Measurements from ENCODE around the gene MPV17. TPM values are rescaled to one million over a fixed set of nuclear protein-coding genes. Genes with fewer than 3 reads are reported as not detected.

Gene MPV17
- 100 to 1,000 TPM in 8 of 9 donors, 10 to 100 TPM in 1; 96.8 to 207 (median 146) TPM for total RNA-seq
- polyA plus RNA-seq, result 100 to 1,000 TPM; 356 to 568 (median 360) TPM
- long read RNA-seq, donor 1, transcript MPV17-201 (7 exons, 998 nt), result minor isoform, 14 of 85 reads
- long read RNA-seq, donor 1, transcript MPV17-203 (8 exons, 1,005 nt), result major isoform, 31 of 85 reads
- long read RNA-seq, donor 1, partial matches to known transcripts, result 32 of 85 reads
- long read RNA-seq, donor 1, other reads (novel, unspliced or antisense), result 0 of 85 reads
- long read RNA-seq, donor 2, transcript MPV17-203 (8 exons, 1,005 nt), result major isoform, 22 of 37 reads
- long read RNA-seq, donor 2, partial matches to known transcripts, result 6 of 37 reads
- long read RNA-seq, donor 2, other reads (novel, unspliced or antisense), result 0 of 37 reads
- long read RNA-seq, donor 3, transcript MPV17-203 (8 exons, 1,005 nt), result major isoform, 27 of 56 reads
- long read RNA-seq, donor 3, transcript MPV17-201 (7 exons, 998 nt), result minor isoform, 12 of 56 reads
- long read RNA-seq, donor 3, partial matches to known transcripts, result 13 of 56 reads
- long read RNA-seq, donor 3, other reads (novel, unspliced or antisense), result 0 of 56 reads
- long read RNA-seq, donor 4, transcript MPV17-201 (7 exons, 998 nt), result minor isoform, 9 of 134 reads
- long read RNA-seq, donor 4, transcript MPV17-203 (8 exons, 1,005 nt), result major isoform, 97 of 134 reads
- long read RNA-seq, donor 4, transcript MPV17-211 (8 exons, 905 nt), result minor isoform, 5 of 134 reads
- long read RNA-seq, donor 4, partial matches to known transcripts, result 4 of 134 reads
- long read RNA-seq, donor 4, other reads (novel, unspliced or antisense), result 18 of 134 reads
- long read RNA-seq, donor 5, transcript MPV17-211 (8 exons, 905 nt), result minor isoform, 6 of 141 reads
- long read RNA-seq, donor 5, transcript MPV17-203 (8 exons, 1,005 nt), result major isoform, 98 of 141 reads
- long read RNA-seq, donor 5, transcript MPV17-201 (7 exons, 998 nt), result minor isoform, 8 of 141 reads
- long read RNA-seq, donor 5, partial matches to known transcripts, result 1 of 141 reads
- long read RNA-seq, donor 5, other reads (novel, unspliced or antisense), result 25 of 141 reads
- long read RNA-seq, donor 6, transcript MPV17-201 (7 exons, 998 nt), result minor isoform, 6 of 78 reads
- long read RNA-seq, donor 6, transcript MPV17-203 (8 exons, 1,005 nt), result major isoform, 52 of 78 reads
- long read RNA-seq, donor 6, partial matches to known transcripts, result 6 of 78 reads
- long read RNA-seq, donor 6, other reads (novel, unspliced or antisense), result 12 of 78 reads
- long read RNA-seq, donor 7, transcript MPV17-203 (8 exons, 1,005 nt), result major isoform, 8 of 35 reads
- long read RNA-seq, donor 7, transcript MPV17-201 (7 exons, 998 nt), result minor isoform, 7 of 35 reads
- long read RNA-seq, donor 7, partial matches to known transcripts, result 14 of 35 reads
- long read RNA-seq, donor 7, other reads (novel, unspliced or antisense), result 0 of 35 reads
- long read RNA-seq, donor 8, transcript MPV17-203 (8 exons, 1,005 nt), result major isoform, 27 of 71 reads
- long read RNA-seq, donor 8, transcript MPV17-211 (8 exons, 905 nt), result minor isoform, 8 of 71 reads
- long read RNA-seq, donor 8, transcript MPV17-201 (7 exons, 998 nt), result minor isoform, 15 of 71 reads
- long read RNA-seq, donor 8, partial matches to known transcripts, result 16 of 71 reads
- long read RNA-seq, donor 8, other reads (novel, unspliced or antisense), result 0 of 71 reads
- long read RNA-seq, donor 9, transcript MPV17-201 (7 exons, 998 nt), result minor isoform, 7 of 51 reads
- long read RNA-seq, donor 9, transcript MPV17-211 (8 exons, 905 nt), result minor isoform, 7 of 51 reads
- long read RNA-seq, donor 9, transcript MPV17-203 (8 exons, 1,005 nt), result major isoform, 22 of 51 reads
- long read RNA-seq, donor 9, partial matches to known transcripts, result 11 of 51 reads
- long read RNA-seq, donor 9, other reads (novel, unspliced or antisense), result 0 of 51 reads
- long read RNA-seq, donor 10, transcript MPV17-203 (8 exons, 1,005 nt), result major isoform, 26 of 54 reads
- long read RNA-seq, donor 10, partial matches to known transcripts, result 20 of 54 reads
- long read RNA-seq, donor 10, other reads (novel, unspliced or antisense), result 0 of 54 reads

GRCh38 chr2:27322766-27323595 is at the start of gene MPV17:
MPV17 (minus strand) TSS chr2:27323097; CDS start chr2:27322517, 580 bp downstream.
- intact Hi-C loops (cut with DNase I), result no loop called here
- WGBS, 4 donors, result 0 to 1% (median 0%) methylated on average over 22 to 39 of the region's 39 CpGs
- H3K36me3 ChIP-seq (replicated peaks in 1 of 2), result peaks cover 0 to 24% of the 10 kb centered on the region in 2 donors
- peak within 1 kb of the TSS; percentile 25 to 99 (median 76) for H3K4me3 ChIP-seq
- DNase-seq, result peak; percentile 92 to 97 (median 96)
- H3K4me1 ChIP-seq (replicated peaks in 1 of 2), result peaks cover 34 to 35% of the 10 kb centered on the region in 2 donors
- no peaks in the 10 kb centered on the region for H3K27me3 ChIP-seq
- H3K27ac ChIP-seq, result peak within 1 kb of the TSS; percentile 83 to 99 (median 98)
- H3K9me3 ChIP-seq (replicated peaks in 1 of 3), result no peaks in the 10 kb centered on the region
- peak; percentile 73 to 95 for TF ChIP-seq POLR2A (IDR thresholded peaks at IDR 0.05)
- TF ChIP-seq, protein P1, sequence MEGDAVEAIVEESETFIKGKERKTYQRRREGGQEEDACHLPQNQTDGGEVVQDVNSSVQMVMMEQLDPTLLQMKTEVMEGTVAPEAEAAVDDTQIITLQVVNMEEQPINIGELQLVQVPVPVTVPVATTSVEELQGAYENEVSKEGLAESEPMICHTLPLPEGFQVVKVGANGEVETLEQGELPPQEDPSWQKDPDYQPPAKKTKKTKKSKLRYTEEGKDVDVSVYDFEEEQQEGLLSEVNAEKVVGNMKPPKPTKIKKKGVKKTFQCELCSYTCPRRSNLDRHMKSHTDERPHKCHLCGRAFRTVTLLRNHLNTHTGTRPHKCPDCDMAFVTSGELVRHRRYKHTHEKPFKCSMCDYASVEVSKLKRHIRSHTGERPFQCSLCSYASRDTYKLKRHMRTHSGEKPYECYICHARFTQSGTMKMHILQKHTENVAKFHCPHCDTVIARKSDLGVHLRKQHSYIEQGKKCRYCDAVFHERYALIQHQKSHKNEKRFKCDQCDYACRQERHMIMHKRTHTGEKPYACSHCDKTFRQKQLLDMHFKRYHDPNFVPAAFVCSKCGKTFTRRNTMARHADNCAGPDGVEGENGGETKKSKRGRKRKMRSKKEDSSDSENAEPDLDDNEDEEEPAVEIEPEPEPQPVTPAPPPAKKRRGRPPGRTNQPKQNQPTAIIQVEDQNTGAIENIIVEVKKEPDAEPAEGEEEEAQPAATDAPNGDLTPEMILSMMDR (IDR thresholded peaks at IDR 0.05), result peak in 1 of 6 experiments; percentile 13

- Histone ChIP-seq H3K9me3 (replicated peaks in 1 of 3) (no peaks in the 10 kb centered on the region), H3K27me3 (no peaks in the 10 kb centered on the region), H3K36me3 (replicated peaks in 1 of 2) (peaks cover 0 to 63% of the 10 kb centered on the region in 2 donors), H3K4me3 (peak overlapping the region; percentile 73 to 95 (median 87)), H3K27ac (peak overlapping the region; percentile 63 to 98 (median 90)), H3K4me1 (replicated peaks in 1 of 2) (peaks cover 17 to 33% of the 10 kb centered on the region in 2 donors)
- peak in 6 of 7 donors; percentile 39 to 75 (median 52) for DNase-seq
- TF ChIP-seq POLR2A (IDR thresholded peaks at IDR 0.05), result peak in 1 of 2 donors; percentile 4
- TF ChIP-seq, protein P1 (IDR thresholded peaks at IDR 0.05), result no peak
- intact Hi-C loops (cut with DNase I), result no loop called here
- 0 to 1% (median 1%) methylated on average over 7 to 46 of the region's 46 CpGs for WGBS, 4 donors
These were observed 48.1 kb upstream of the MPV17 start for GRCh38 chr2:27370816-27371620.

Measured in adrenal gland (tissue), 19 donors.